H1 (cell line): ENCODE results near the gene PEX6. TPM values are rescaled to one million over a fixed set of nuclear protein-coding genes. Genes with fewer than 3 reads are reported as not detected.

ENCODE experiments used
- CTCF ChIA-PET: fragments of 300-600 bp; sonication (Branson Sonifier 250); formaldehyde crosslinking; loops from one replicate; lab custom pipeline; 2021; ENCODE audit not compliant: partially characterized antibody; lab: Charles Lee
- POLR2A ChIA-PET: fragments of 300-600 bp; sonication (Branson Sonifier 250); formaldehyde crosslinking; loops from one replicate; lab custom pipeline; 2021; ENCODE audit warnings: inconsistent platforms; ENCODE audit not compliant: partially characterized antibody; lab: Charles Lee
- DNase-seq, 2 experiments: peaks; one replicate each; pipeline versions ENCODE4 v3.0.0 to v3.0.0-alpha.2; 2010 to 2022; ENCODE audit warnings: low spot score in 2 of 2, low read depth in 1 of 2, mixed read lengths in 1 of 2
- FAIRE-seq: peaks from 2 replicates; lab custom pipeline; 2011; peaks lifted over from hg19 to GRCh38; lab: Jason Lieb, UNC
- H2AFZ ChIP-seq: 2 replicates; pipeline ENCODE4 v1.8.1; 2012; ENCODE audit warnings: low read length, inconsistent platforms
- H2AK5ac ChIP-seq: 2 replicates; pipeline ENCODE4 v1.6.1; 2013; ENCODE audit warnings: low read depth, low read length
- H2BK120ac ChIP-seq: replicated peaks from 2 replicates; pipeline ENCODE3; 2013; ENCODE audit warnings: low read depth, low read length, inconsistent platforms
- H2BK12ac ChIP-seq: 2 replicates; pipeline ENCODE4 v1.6.1; 2013; ENCODE audit warnings: low read depth, low read length
- H2BK15ac ChIP-seq: 2 replicates; pipeline ENCODE4 v1.6.1; 2013; ENCODE audit warnings: low read length
- H2BK20ac ChIP-seq: 2 replicates; pipeline ENCODE4 v1.6.1; 2013; ENCODE audit warnings: low read length
- H2BK5ac ChIP-seq: 2 replicates; pipeline ENCODE4 v1.6.1; 2013; ENCODE audit warnings: low read depth, low read length
- H3K14ac ChIP-seq: 2 replicates; pipeline ENCODE4 v1.6.1; 2013; ENCODE audit warnings: inconsistent platforms; ENCODE audit not compliant: insufficient read length
- H3K18ac ChIP-seq: 2 replicates; pipeline ENCODE4 v1.6.1; 2013; ENCODE audit warnings: low read length; ENCODE audit errors: extremely low read depth
- H3K23ac ChIP-seq: 2 replicates; pipeline ENCODE4 v1.6.1; 2013; ENCODE audit warnings: inconsistent platforms; ENCODE audit not compliant: insufficient read length
- H3K23me2 ChIP-seq: 2 replicates; pipeline ENCODE4 v1.6.1; 2013; ENCODE audit warnings: low read depth, low read length
- H3K27ac ChIP-seq: 2 replicates; pipeline ENCODE4 v1.6.1; 2011; ENCODE audit warnings: low read depth, low read length, inconsistent platforms
- H3K27me3 ChIP-seq, 4 experiments: replicated peaks in 1 of 4; 1 replicate in 1 of 4; 2 replicates in 3 of 4; pipeline versions ENCODE4 v1.6.1 to v1.8.1; 2011 to 2013; ENCODE audit warnings: low read length in 3 of 4, mild to moderate bottlenecking in 3 of 4, inconsistent platforms in 2 of 4, mixed read lengths in 2 of 4, moderate library complexity in 1 of 4; ENCODE audit not compliant: control insufficient read depth in 3 of 4, insufficient read depth in 3 of 4; ENCODE audit errors: extremely low read depth in 1 of 4
- H3K36me3 ChIP-seq, 4 experiments: 2 replicates each; pipeline versions ENCODE4 v1.6.1 to v1.8.1; 2011 to 2013; ENCODE audit warnings: mild to moderate bottlenecking in 4 of 4, low read length in 3 of 4, moderate library complexity in 2 of 4, control low read depth in 1 of 4, inconsistent platforms in 1 of 4; ENCODE audit not compliant: insufficient read depth in 4 of 4, control insufficient read depth in 2 of 4
- H3K4ac ChIP-seq: replicated peaks from 2 replicates; pipeline ENCODE3; 2013; ENCODE audit warnings: low read length, low read depth, mixed read lengths, inconsistent platforms; ENCODE audit not compliant: insufficient read length
- H3K4me1 ChIP-seq, 4 experiments: replicated peaks in 1 of 4; 1 replicate in 1 of 4; 2 replicates in 3 of 4; pipeline versions ENCODE4 v1.6.1 to v1.8.1; 2011 to 2013; ENCODE audit warnings: low read length in 3 of 4, inconsistent platforms in 2 of 4, mixed read lengths in 1 of 4; ENCODE audit not compliant: insufficient read depth in 4 of 4, control insufficient read depth in 3 of 4
- H3K4me2 ChIP-seq, 2 experiments: 2 replicates each; pipeline versions ENCODE4 v1.6.1 to v1.8.1; 2011 to 2013; ENCODE audit warnings: low read depth in 2 of 2, low read length in 2 of 2, control low read depth in 1 of 2, inconsistent platforms in 1 of 2, mild to moderate bottlenecking in 1 of 2; ENCODE audit not compliant: insufficient read depth in 1 of 2
- H3K4me3 ChIP-seq, 4 experiments: fragments of 200-600, 300-600 bp in 1 of 4; sonication (generic), shearing (Covaris generic), sonication (Bioruptor Twin) in 1 of 4; 2 replicates each; pipeline versions ENCODE4 v1.5.1 to v1.8.1; 2011 to 2016; ENCODE audit warnings: low read length in 4 of 4, low read depth in 3 of 4, control low read depth in 2 of 4, inconsistent platforms in 2 of 4, mild to moderate bottlenecking in 2 of 4, mixed read lengths in 1 of 4, moderate library complexity in 1 of 4; ENCODE audit not compliant: insufficient read depth in 2 of 4; ENCODE audit errors: extremely low read depth in 1 of 4
- H3K56ac ChIP-seq: replicated peaks from 2 replicates; pipeline ENCODE3; 2013; ENCODE audit warnings: low read depth, mild to moderate bottlenecking, mixed read lengths, low read length, inconsistent platforms; ENCODE audit not compliant: insufficient read length
- H3K79me1 ChIP-seq: 2 replicates; pipeline ENCODE4 v1.6.1; 2013; ENCODE audit warnings: low read depth, low read length, control low read depth
- H3K79me2 ChIP-seq, 2 experiments: 2 replicates each; pipeline versions ENCODE4 v1.6.1 to v1.8.1; 2012 to 2013; ENCODE audit warnings: low read length in 2 of 2, mild to moderate bottlenecking in 2 of 2, inconsistent platforms in 1 of 2; ENCODE audit not compliant: insufficient read depth in 2 of 2, control insufficient read depth in 1 of 2
- H3K9ac ChIP-seq, 4 experiments: replicated peaks in 1 of 4; 1 replicate in 1 of 4; 2 replicates in 3 of 4; pipeline versions ENCODE4 v1.6.1 to v1.8.1; 2011 to 2013; ENCODE audit warnings: low read depth in 3 of 4, low read length in 3 of 4, control low read depth in 2 of 4, mild to moderate bottlenecking in 2 of 4, moderate library complexity in 2 of 4, inconsistent platforms in 1 of 4; ENCODE audit errors: extremely low read depth in 1 of 4
- H3K9me3 ChIP-seq, 2 experiments: 2 replicates each; pipeline versions ENCODE4 v1.6.1 to v1.8.1; 2012 to 2013; ENCODE audit warnings: mild to moderate bottlenecking in 2 of 2, moderate library complexity in 2 of 2, control low read depth in 1 of 2, inconsistent platforms in 1 of 2, low read depth in 1 of 2, low read length in 1 of 2, mixed read lengths in 1 of 2; ENCODE audit not compliant: insufficient read depth in 2 of 2
- H4K20me1 ChIP-seq, 2 experiments: replicated peaks in 1 of 2; 2 replicates each; pipeline versions ENCODE3 to v1.8.1; 2011 to 2013; ENCODE audit warnings: inconsistent platforms in 2 of 2, low read length in 2 of 2, mild to moderate bottlenecking in 1 of 2; ENCODE audit not compliant: insufficient read depth in 2 of 2, control insufficient read depth in 1 of 2
- H4K5ac ChIP-seq: 2 replicates; pipeline ENCODE4 v1.6.1; 2013; ENCODE audit warnings: low read length, low read depth, mixed read lengths, inconsistent platforms; ENCODE audit not compliant: insufficient read length
- H4K8ac ChIP-seq: 2 replicates; pipeline ENCODE4 v1.8.0; 2013; ENCODE audit warnings: mild to moderate bottlenecking, moderate library complexity, low read length, inconsistent platforms; ENCODE audit not compliant: insufficient read depth; ENCODE audit errors: extremely low read depth
- H4K91ac ChIP-seq: replicated peaks from 2 replicates; pipeline ENCODE3; 2013; ENCODE audit warnings: low read length, mixed read lengths, inconsistent platforms; ENCODE audit not compliant: insufficient read length
- CHD2 ChIP-seq: IDR thresholded peaks from 2 replicates; pipeline ENCODE4 v1.6.1; 2012; ENCODE audit warnings: low read length, improper control_type of control experiment
- EZH2 ChIP-seq: fragments of 200-600 bp; sonication (generic); IDR thresholded peaks from 2 replicates; pipeline ENCODE4 v1.7.1; 2012; ENCODE audit warnings: low read depth, mild to moderate bottlenecking, moderate library complexity, low read length, inconsistent platforms; ENCODE audit not compliant: severe bottlenecking
- KDM5A ChIP-seq: fragments of 200-600 bp; IDR thresholded peaks from 2 replicates; pipeline ENCODE4 v1.7.1; 2012; ENCODE audit warnings: mild to moderate bottlenecking, low read length, inconsistent platforms, mixed read lengths
- MAX ChIP-seq: IDR thresholded peaks from 2 replicates; pipeline ENCODE4 v1.6.1; 2012; ENCODE audit warnings: inconsistent platforms
- RBBP5 ChIP-seq: IDR thresholded peaks from 2 replicates; pipeline ENCODE4 v1.7.1; 2012; ENCODE audit warnings: low read depth, mild to moderate bottlenecking, inconsistent platforms, low read length, moderate library complexity, borderline replicate concordance
- TAF7 ChIP-seq: optimal IDR thresholded peaks from 2 replicates; pipeline ENCODE3; 2011; ENCODE audit warnings: low read depth, mild to moderate bottlenecking, inconsistent platforms, low read length, moderate library complexity, borderline replicate concordance
- YY1 ChIP-seq: IDR thresholded peaks from 2 replicates; pipeline ENCODE4 v1.6.1; 2011; ENCODE audit warnings: low read depth, mild to moderate bottlenecking, low read length
- WGBS, 2 experiments: shearing (Covaris generic) in 1 of 2; methylation state at CpG; one replicate each; pipeline versions ENCODE4 v1.1.6 to v1.1.7; 2013 to 2015; ENCODE audit warnings: low lambda C conversion rate in 2 of 2, mixed read lengths in 2 of 2, inconsistent platforms in 1 of 2, low coverage in 1 of 2, missing lambda C conversion rate in 1 of 2; ENCODE audit not compliant: insufficient replicate concordance in 2 of 2, insufficient coverage in 1 of 2, insufficient read length in 1 of 2; ENCODE audit errors: extremely low coverage in 1 of 2, missing lambda C conversion rate in 1 of 2; 5-methylcytosine and 5-hydroxymethylcytosine counted together
- polyA plus RNA-seq, 7 experiments: library from polyadenylated mRNA; depleted of rRNA in 3 of 7; stranded (reverse) in 5 of 7; unstranded in 2 of 7; fragments of >200 nt in 5 of 7; fragments of 200-250 nt in 2 of 7; gene quantifications; 1 replicate in 5 of 7; 2 replicates in 1 of 7; 4 replicates in 1 of 7; pipeline versions ENCODE4 v1.2.1 to v1.2.3, GENCODE V29; 2011 to 2013; ENCODE audit warnings: missing spikeins in 2 of 7, mixed read lengths in 2 of 7
- total RNA-seq: library from RNA; stranded (reverse); fragmentation: NEBNext Ultra II Directional; extraction: Animal tissue kit (Norgen Biotek cat#: 25700); gene quantifications from 2 replicates; pipeline ENCODE4 v1.2.1, GENCODE V29; 2021

Gene PEX6
- total and polyA plus RNA-seq, 2 of the 8 experiments (the other 6 are each of a cell fraction or from before 2014, with no cell fraction given): 6.4 to 12.5 TPM

DNA sequence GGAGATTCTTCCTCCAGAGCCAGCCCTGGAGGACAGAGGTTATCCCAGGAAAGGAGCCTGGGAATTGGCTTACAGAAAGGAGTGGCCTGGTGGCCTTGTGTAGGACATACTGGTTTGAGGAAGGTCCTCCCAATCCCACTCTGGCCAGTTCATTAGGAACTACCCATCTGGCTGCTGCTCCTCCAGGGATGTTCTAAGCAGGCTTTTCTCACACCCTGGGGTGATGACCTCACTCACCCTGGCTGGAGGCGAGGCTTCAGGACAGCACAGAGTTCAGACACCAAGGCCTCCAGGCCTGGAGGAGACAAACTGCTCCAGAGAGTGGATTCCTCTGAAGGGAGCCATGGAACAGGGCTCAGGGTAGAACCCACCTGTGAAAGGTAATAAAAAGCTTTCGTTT is 9.6 kb downstream of the PEX6 start:
- 92% methylated on average over 2 of the region's 2 CpGs; no CpG with 5 or more reads in 1 of the 2 experiments for WGBS, 2 experiments
- H2AK5ac ChIP-seq: no peak overlapping the region
- no peak for DNase-seq
- H2BK12ac ChIP-seq: no peak overlapping the region
- POLR2A ChIA-PET: interaction anchor here (1.0 to 2.9 kb wide), 4 partner anchors 8 to 58 kb away, joined by 3 to 11 read pairs (median 3); partner anchors contain the start of genes PEX6 and PPP2R5D
- no peak overlapping the region for H2BK5ac ChIP-seq
- no peak for TF ChIP-seq MAX
- TF ChIP-seq EZH2: no peak
- TF ChIP-seq CHD2: no peak
- TF ChIP-seq RBBP5: no peak
- no peak for TF ChIP-seq TAF7
- TF ChIP-seq YY1: no peak
- no peak for TF ChIP-seq KDM5A
- TF ChIP-seq, all 59 proteins: peak for 0
- no peaks in the 10 kb centered on the region for H3K27me3 ChIP-seq
- H3K79me1 ChIP-seq: no peaks in the 10 kb centered on the region; the same call in none of the 2 replicates
- no peak overlapping the region for H2BK15ac ChIP-seq
- CTCF ChIA-PET: interaction anchor here (0.8 to 4.2 kb wide), 4 partner anchors 12 to 175 kb away, joined by 3 to 11 read pairs (median 6); partner anchors contain the start of genes KLHDC3 and MEA1
- H3K9me3 ChIP-seq: no peaks in the 10 kb centered on the region
- H3K23ac ChIP-seq: no peak overlapping the region
- H2AFZ ChIP-seq: no peak overlapping the region
- H4K20me1 ChIP-seq: peaks cover 0 to 2% of the 10 kb centered on the region in 2 experiments
- H4K5ac ChIP-seq: no peak overlapping the region
- no peak for FAIRE-seq
- no peak overlapping the region for H3K56ac ChIP-seq
- no peak overlapping the region for H3K27ac ChIP-seq
- no peak overlapping the region for H3K14ac ChIP-seq
- H3K23me2 ChIP-seq: no peaks in the 10 kb centered on the region
- H3K79me2 ChIP-seq: no peaks in the 10 kb centered on the region
- no peak overlapping the region for H3K4me2 ChIP-seq
- H2BK20ac ChIP-seq: no peak overlapping the region
- H3K36me3 ChIP-seq: peaks cover 0 to 2% (median 0%) of the 10 kb centered on the region in 4 experiments; a peak in 2 of 8 replicates
- no peak overlapping the region for H2BK120ac ChIP-seq
- H3K4ac ChIP-seq: no peak overlapping the region
- no peak overlapping the region for H3K4me3 ChIP-seq
- no peak overlapping the region for H4K91ac ChIP-seq
- H3K4me1 ChIP-seq: peaks cover 0 to 3% (median 0%) of the 10 kb centered on the region in 4 experiments; a peak in 2 of 7 replicates
- no peak overlapping the region for H4K8ac ChIP-seq
- no peak overlapping the region for H3K18ac ChIP-seq
- no peak overlapping the region for H3K9ac ChIP-seq
